Upper lobe of left lung (tissue), 6 donors: Measurements from ENCODE around the gene NEXN. TPM values are rescaled to one million over a fixed set of nuclear protein-coding genes. Genes with fewer than 3 reads are reported as not detected.

Experiments used
- ATAC-seq, 2 donors: fragments of 200-7000 bp; cut with Tn5 transposase; one replicate each; pipeline ENCODE4 v1.9.1; 2022; ENCODE audit warnings: mild to moderate bottlenecking in 2 of 2, moderate library complexity in 2 of 2; ENCODE audit not compliant: low FRiP score in 2 of 2
- DNase-seq, 2 donors: peaks; one replicate each; pipeline ENCODE4 v3.0.0-alpha.2; 2019 to 2020
- H3K27ac ChIP-seq, 4 donors: fragments of 200-600 bp; sonication (generic); one replicate each; pipeline ENCODE4 v1.5.1; 2016 to 2019
- H3K27me3 ChIP-seq, 4 donors: fragments of 200-600 bp; sonication (generic); one replicate each; pipeline ENCODE4 v1.5.1; 2017 to 2019
- H3K36me3 ChIP-seq, 4 donors: fragments of 200-600 bp; sonication (generic); one replicate each; pipeline ENCODE4 v1.5.1; 2016 to 2019
- H3K4me1 ChIP-seq, 4 donors: fragments of 200-600 bp; sonication (generic); one replicate each; pipeline ENCODE4 v1.5.1; 2018 to 2019
- H3K4me3 ChIP-seq, 4 donors: fragments of 200-600 bp; sonication (generic); one replicate each; pipeline ENCODE4 v1.5.1; 2017 to 2019; ENCODE audit warnings: mild to moderate bottlenecking in 2 of 4, moderate library complexity in 1 of 4
- H3K9me3 ChIP-seq, 4 donors: fragments of 200-600 bp; sonication (generic); one replicate each; pipeline ENCODE4 v1.5.1; 2018 to 2019
- EP300 ChIP-seq, 4 donors: sonication (generic); formaldehyde crosslinking; IDR thresholded peaks; one replicate each; pipeline ENCODE4 v1.5.1; 2017; ENCODE audit warnings: antibody characterized with exemption in 4 of 4, control low read depth in 2 of 4
- POLR2A ChIP-seq, 4 donors: fragments of 450-650 bp; IDR thresholded peaks; one replicate each; pipeline ENCODE4 v1.5.1; 2016 to 2017; ENCODE audit warnings: antibody characterized with exemption in 4 of 4, mild to moderate bottlenecking in 2 of 4
- POLR2AphosphoS5 ChIP-seq, 2 donors: sonication (generic); formaldehyde crosslinking; IDR thresholded peaks; one replicate each; pipeline ENCODE4 v1.5.1; 2017; ENCODE audit warnings: antibody characterized with exemption in 2 of 2
- WGBS, 2 donors: methylation state at CpG; one replicate each; pipeline ENCODE4 v1.1.5; 2017 to 2018; 5-methylcytosine and 5-hydroxymethylcytosine counted together
- total RNA-seq, 6 donors: library from RNA; depleted of rRNA in 4 of 6; stranded (reverse); fragments of >200 nt in 4 of 6; gene quantifications; one replicate each; pipeline versions ENCODE4 v1.1.0 to v1.2.1, GENCODE V29; 2016 to 2021
- TF ChIP-seq, protein P1 (sequence below), 6 experiments: fragments of 450-650 bp in 4 of 6; fragments of 200-600 bp in 2 of 6; sonication (generic) in 2 of 6; IDR thresholded peaks; one replicate each; pipeline ENCODE4 v1.5.1; 2016 to 2019; ENCODE audit warnings: antibody characterized with exemption in 6 of 6
- donor health status: DM: no; HTN: no; CAD: no; lungs with moderate emphysema.
- donor health status: DM: no; HTN: yes; CAD: no; lungs with severe emphysema.

NEXN gene
- total RNA-seq, 6 donors from 2014 or later: 13.0 to 60.8 (median 28.2) TPM

DNA sequence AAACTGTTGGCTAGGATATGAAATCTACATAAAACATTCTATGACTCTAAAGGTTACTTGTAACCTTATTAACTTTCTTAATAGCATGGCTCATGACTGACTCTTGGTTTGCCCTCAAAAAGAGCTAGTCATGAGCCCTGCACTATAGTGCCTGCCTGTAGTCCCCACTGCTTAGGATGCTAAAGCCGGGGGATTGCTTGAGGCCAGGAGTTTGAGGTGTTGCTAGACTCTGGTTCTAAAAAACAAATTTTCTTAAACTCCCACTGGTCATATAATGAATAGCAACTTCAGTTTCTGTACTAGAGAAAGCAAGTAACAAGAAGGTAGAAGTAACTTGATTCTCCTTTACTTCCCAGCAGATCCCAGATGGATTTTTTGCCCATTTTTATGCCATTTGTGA is 15.8 kb upstream of the NEXN start:
- 92 to 94% methylated on average over 1 of the region's 1 CpG for WGBS, 2 donors
- Histone ChIP-seq H3K36me3 (peaks cover 0 to 18% (median 3%) of the 10 kb centered on the region in 4 donors), H3K27ac (no peak overlapping the region), H3K27me3 (no peaks in the 10 kb centered on the region), H3K9me3 (no peaks in the 10 kb centered on the region), H3K4me3 (no peak overlapping the region), H3K4me1 (no peaks in the 10 kb centered on the region)
- DNase-seq (no peak), ATAC-seq (no peak)
- TF ChIP-seq EP300 (IDR thresholded peaks at IDR 0.05): no peak
- no peak for TF ChIP-seq POLR2A (IDR thresholded peaks at IDR 0.05)
- TF ChIP-seq, protein P1, sequence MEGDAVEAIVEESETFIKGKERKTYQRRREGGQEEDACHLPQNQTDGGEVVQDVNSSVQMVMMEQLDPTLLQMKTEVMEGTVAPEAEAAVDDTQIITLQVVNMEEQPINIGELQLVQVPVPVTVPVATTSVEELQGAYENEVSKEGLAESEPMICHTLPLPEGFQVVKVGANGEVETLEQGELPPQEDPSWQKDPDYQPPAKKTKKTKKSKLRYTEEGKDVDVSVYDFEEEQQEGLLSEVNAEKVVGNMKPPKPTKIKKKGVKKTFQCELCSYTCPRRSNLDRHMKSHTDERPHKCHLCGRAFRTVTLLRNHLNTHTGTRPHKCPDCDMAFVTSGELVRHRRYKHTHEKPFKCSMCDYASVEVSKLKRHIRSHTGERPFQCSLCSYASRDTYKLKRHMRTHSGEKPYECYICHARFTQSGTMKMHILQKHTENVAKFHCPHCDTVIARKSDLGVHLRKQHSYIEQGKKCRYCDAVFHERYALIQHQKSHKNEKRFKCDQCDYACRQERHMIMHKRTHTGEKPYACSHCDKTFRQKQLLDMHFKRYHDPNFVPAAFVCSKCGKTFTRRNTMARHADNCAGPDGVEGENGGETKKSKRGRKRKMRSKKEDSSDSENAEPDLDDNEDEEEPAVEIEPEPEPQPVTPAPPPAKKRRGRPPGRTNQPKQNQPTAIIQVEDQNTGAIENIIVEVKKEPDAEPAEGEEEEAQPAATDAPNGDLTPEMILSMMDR (IDR thresholded peaks at IDR 0.05): no peak
- TF ChIP-seq POLR2AphosphoS5 (IDR thresholded peaks at IDR 0.05): no peak

DNA sequence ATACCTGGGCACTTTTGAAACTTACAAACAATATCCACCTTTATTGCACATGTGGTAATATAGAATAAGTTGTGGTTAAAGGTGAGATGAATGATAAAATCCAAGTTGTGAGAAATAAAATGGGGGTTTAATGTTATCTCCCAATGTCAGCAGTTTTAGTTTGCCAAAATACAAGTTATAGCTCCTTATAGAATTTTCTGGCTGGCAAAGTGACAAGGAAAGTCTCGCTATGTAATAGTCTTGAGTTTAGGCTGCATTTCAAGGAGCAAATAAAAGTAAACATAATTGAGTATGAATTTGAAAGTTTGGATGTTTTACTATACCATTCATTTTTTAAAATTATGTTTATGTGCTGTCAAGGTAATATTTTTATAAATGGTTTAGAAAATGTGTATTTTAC is 15.0 kb upstream of the NEXN start:
- Histone ChIP-seq H3K36me3 (peaks cover 0 to 11% (median under 1%) of the 10 kb centered on the region in 4 donors), H3K27ac (no peak overlapping the region), H3K27me3 (no peaks in the 10 kb centered on the region), H3K4me3 (no peak overlapping the region), H3K4me1 (no peaks in the 10 kb centered on the region), H3K9me3 (no peaks in the 10 kb centered on the region)
- TF ChIP-seq, protein P1 (IDR thresholded peaks at IDR 0.05): no peak
- TF ChIP-seq POLR2A (IDR thresholded peaks at IDR 0.05) (no peak), POLR2AphosphoS5 (IDR thresholded peaks at IDR 0.05) (no peak), EP300 (IDR thresholded peaks at IDR 0.05) (no peak)
- WGBS, 2 donors: 90 to 96% methylated on average over 1 of the region's 1 CpG
- DNase-seq (no peak), ATAC-seq (no peak)

DNA sequence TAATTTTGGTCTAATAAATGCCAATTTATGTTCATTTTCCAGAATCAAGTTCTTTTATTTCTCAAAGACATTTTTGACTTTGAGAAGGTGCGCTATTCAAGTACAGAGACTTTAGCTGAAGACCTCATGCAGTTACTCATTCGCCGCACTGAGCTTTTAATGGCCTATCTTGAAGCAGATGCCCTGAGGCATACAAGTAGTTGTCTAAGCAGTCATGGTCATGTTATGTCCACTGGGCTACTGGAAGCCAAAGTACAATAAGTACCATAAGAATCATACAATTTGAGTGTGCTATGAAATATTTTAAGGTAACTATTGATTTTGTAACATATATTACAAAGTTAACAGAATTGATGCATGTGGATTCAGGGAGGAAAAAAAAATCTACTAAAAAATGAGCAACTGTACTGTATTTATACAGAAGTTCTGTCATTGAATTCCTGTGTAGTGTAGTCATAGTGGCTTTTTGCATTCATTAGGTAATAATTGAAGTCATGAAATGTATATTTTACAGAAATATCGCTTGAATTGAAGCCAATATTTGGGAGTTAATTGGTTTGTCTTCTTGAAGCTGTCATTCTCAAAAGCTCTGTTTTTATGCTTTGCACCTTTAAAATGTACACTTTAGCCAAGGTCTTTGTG is 13.5 kb upstream of the NEXN start:
- ATAC-seq: no peak
- peaks cover 0 to 10% (median 0%) of the 10 kb centered on the region in 4 donors for H3K36me3 ChIP-seq

DNA sequence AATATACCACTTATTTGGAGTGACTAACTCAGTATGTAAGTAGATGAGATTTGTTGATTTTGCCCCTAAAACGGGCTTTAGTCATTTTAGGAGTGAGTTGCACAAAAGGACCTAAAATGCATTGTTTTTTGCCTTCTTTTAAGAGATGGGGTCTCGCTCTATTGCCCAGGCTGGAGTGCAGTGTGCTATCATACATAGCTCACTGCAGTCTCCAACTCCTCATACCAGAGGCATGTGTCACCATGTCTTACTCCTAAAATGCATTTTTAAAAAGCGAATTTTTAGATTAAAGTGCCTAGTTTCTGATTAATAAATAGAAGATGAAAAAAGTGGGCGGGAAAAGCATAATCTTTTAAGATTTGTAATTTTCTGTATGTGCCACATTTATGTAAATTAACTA is 11.5 kb upstream of the NEXN start:
- no peak for DNase-seq
- 95 to 97% methylated on average over 4 of the region's 4 CpGs for WGBS, 2 donors
- TF ChIP-seq POLR2AphosphoS5 (IDR thresholded peaks at IDR 0.05) (no peak), EP300 (IDR thresholded peaks at IDR 0.05) (no peak), POLR2A (IDR thresholded peaks at IDR 0.05) (no peak)
- TF ChIP-seq, protein P1 (IDR thresholded peaks at IDR 0.05): no peak
- H3K4me1 ChIP-seq: no peaks in the 10 kb centered on the region
- H3K9me3 ChIP-seq: no peaks in the 10 kb centered on the region
- no peak overlapping the region for H3K4me3 ChIP-seq
- H3K27me3 ChIP-seq: no peaks in the 10 kb centered on the region
- H3K36me3 ChIP-seq: peaks cover 0 to 10% (median 0%) of the 10 kb centered on the region in 4 donors
- ATAC-seq: no peak
- H3K27ac ChIP-seq: no peak overlapping the region

More for the DNA sequence above, 13.5 kb upstream of the NEXN start:
- no peaks in the 10 kb centered on the region for H3K9me3 ChIP-seq
- no peak for DNase-seq
- TF ChIP-seq, protein P1 (IDR thresholded peaks at IDR 0.05): no peak
- TF ChIP-seq POLR2AphosphoS5 (IDR thresholded peaks at IDR 0.05): no peak
- no peak for TF ChIP-seq POLR2A (IDR thresholded peaks at IDR 0.05)
- TF ChIP-seq EP300 (IDR thresholded peaks at IDR 0.05): no peak
- no peak overlapping the region for H3K27ac ChIP-seq
- 98 to 99% methylated on average over 4 of the region's 4 CpGs for WGBS, 2 donors
- no peaks in the 10 kb centered on the region for H3K4me1 ChIP-seq
- no peak overlapping the region for H3K4me3 ChIP-seq
- H3K27me3 ChIP-seq: no peaks in the 10 kb centered on the region

DNA sequence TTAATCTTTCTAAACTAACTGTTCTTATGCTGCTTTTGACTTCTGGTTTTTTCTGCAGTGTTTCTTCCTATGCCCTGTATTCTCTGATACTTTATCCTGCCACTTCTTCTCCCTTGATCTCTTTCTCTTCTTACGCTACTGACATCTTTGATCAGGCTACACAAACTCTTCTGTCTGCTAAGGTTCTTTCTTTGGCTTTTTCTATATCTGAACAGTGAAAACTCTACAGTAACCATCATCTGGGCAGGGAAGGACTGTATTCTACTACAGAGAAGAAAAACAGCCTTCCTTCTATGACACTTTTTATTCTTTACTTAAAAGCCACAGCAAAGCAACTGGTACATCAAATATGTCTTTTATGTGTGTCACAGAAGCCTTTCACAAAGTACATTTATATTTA is 7.4 kb upstream of the NEXN start:
- TF ChIP-seq POLR2AphosphoS5 (IDR thresholded peaks at IDR 0.05) (no peak), EP300 (IDR thresholded peaks at IDR 0.05) (no peak), POLR2A (IDR thresholded peaks at IDR 0.05) (no peak)

More for the DNA sequence above, 7.4 kb upstream of the NEXN start:
- ATAC-seq: no peak
- 91 to 94% methylated on average over 1 of the region's 1 CpG for WGBS, 2 donors
- Histone ChIP-seq H3K27me3 (no peaks in the 10 kb centered on the region), H3K4me3 (no peak overlapping the region), H3K9me3 (no peaks in the 10 kb centered on the region), H3K27ac (no peak overlapping the region), H3K4me1 (no peaks in the 10 kb centered on the region), H3K36me3 (peaks cover 0 to 4% (median 0%) of the 10 kb centered on the region in 4 donors)
- no peak for DNase-seq
